WTC11 (cell line): ENCODE measurements around the gene TNRC6C.

Experiments
- CTCF ChIP-seq: fragments of 200-600 bp; IDR thresholded peaks from 2 replicates; pipeline ENCODE4 v1.8.0; 2022; ENCODE audit warnings: antibody characterized with exemption
- ZNF121 ChIP-seq: sonication (generic); formaldehyde crosslinking; IDR thresholded peaks from 2 replicates; pipeline ENCODE4 v1.8.0; 2023; ENCODE audit warnings: missing genetic modification reagents
- ZNF138 ChIP-seq: sonication (generic); formaldehyde crosslinking; conservative IDR thresholded peaks from 2 replicates; pipeline ENCODE4 v1.8.1; 2022; ENCODE audit warnings: mild to moderate bottlenecking, moderate library complexity, missing genetic modification reagents
- ZNF423 ChIP-seq: fragments of 250-450 bp; sonication (Bioruptor Pico); IDR thresholded peaks from 2 replicates; pipeline ENCODE4 v2.1.2; 2022; ENCODE audit warnings: mild to moderate bottlenecking, moderate library complexity
- TF ChIP-seq, protein P1 (sequence below): sonication (generic); formaldehyde crosslinking; IDR thresholded peaks from 2 replicates; pipeline ENCODE4 v1.8.0; 2022; ENCODE audit warnings: mild to moderate bottlenecking, missing genetic modification reagents
- TF ChIP-seq, protein P2 (sequence below): sonication (generic); formaldehyde crosslinking; IDR thresholded peaks from 2 replicates; pipeline ENCODE4 v1.8.1; 2022; ENCODE audit warnings: mild to moderate bottlenecking, moderate library complexity, missing genetic modification reagents

GRCh38 chr17:78006338-78006737 is 47.8 kb downstream of the TNRC6C start:
- TF ChIP-seq, protein P1, sequence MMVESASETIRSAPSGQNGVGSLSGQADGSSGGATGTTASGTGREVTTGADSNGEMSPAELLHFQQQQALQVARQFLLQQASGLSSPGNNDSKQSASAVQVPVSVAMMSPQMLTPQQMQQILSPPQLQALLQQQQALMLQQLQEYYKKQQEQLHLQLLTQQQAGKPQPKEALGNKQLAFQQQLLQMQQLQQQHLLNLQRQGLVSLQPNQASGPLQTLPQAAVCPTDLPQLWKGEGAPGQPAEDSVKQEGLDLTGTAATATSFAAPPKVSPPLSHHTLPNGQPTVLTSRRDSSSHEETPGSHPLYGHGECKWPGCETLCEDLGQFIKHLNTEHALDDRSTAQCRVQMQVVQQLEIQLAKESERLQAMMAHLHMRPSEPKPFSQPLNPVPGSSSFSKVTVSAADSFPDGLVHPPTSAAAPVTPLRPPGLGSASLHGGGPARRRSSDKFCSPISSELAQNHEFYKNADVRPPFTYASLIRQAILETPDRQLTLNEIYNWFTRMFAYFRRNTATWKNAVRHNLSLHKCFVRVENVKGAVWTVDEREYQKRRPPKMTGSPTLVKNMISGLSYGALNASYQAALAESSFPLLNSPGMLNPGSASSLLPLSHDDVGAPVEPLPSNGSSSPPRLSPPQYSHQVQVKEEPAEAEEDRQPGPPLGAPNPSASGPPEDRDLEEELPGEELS (CRISPR knock-in tag), result no peak
- TF ChIP-seq, protein P2, sequence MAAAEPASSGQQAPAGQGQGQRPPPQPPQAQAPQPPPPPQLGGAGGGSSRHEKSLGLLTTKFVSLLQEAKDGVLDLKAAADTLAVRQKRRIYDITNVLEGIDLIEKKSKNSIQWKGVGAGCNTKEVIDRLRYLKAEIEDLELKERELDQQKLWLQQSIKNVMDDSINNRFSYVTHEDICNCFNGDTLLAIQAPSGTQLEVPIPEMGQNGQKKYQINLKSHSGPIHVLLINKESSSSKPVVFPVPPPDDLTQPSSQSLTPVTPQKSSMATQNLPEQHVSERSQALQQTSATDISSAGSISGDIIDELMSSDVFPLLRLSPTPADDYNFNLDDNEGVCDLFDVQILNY (CRISPR knock-in tag), result no peak
- TF ChIP-seq ZNF423 (no peak), CTCF (no peak), ZNF121 (no peak), ZNF138 (CRISPR knock-in tag) (no peak)
